Measurements from ENCODE around the gene ORM1.

ORM1 gene

GRCh38 chr9:114366334-114367128, 43.6 kb downstream of the ORM1 start:
- Histone ChIP-seq H3K9me2 (replicated peaks; ENCODE audit: low read depth, low read length) (no peaks in the 10 kb centered on the region), H3K36me3 (ENCODE audit: insufficient read depth, low read length) (peaks cover 86% of the 10 kb centered on the region; the same call in 1 of the 2 replicates), H4K20me1 (ENCODE audit: insufficient read depth, low read length, poor library complexity, severe bottlenecking) (no peaks in the 10 kb centered on the region), H3K4me2 (ENCODE audit: low read depth, low read length, poor library complexity, severe bottlenecking) (no peak overlapping the region), H3K9ac (ENCODE audit: low read depth, low read length, poor library complexity, severe bottlenecking) (no peak overlapping the region), H3K4me1 (ENCODE audit: insufficient read depth, low read length, poor library complexity, severe bottlenecking) (peaks cover 35% of the 10 kb centered on the region), H3K4me3 (ENCODE audit: low read length, poor library complexity, severe bottlenecking) (no peak overlapping the region), H3K79me2 (ENCODE audit: insufficient read depth, low read length) (peaks cover 32% of the 10 kb centered on the region), H3K27me3 (ENCODE audit: insufficient read depth, low read length, poor library complexity, severe bottlenecking) (no peaks in the 10 kb centered on the region), H2AFZ (ENCODE audit: low read length) (no peak overlapping the region), H3F3A (ENCODE audit: low read depth) (no peaks in the 10 kb centered on the region), H3K9me3 (ENCODE audit: insufficient read depth, low read depth, low read length) (no peaks in the 10 kb centered on the region)
- TF ChIP-seq EZH2phosphoT487 (IDR thresholded peaks at IDR 0.05; ENCODE audit: borderline replicate concordance) (no peak), CTCF (conservative IDR thresholded peaks at IDR 0.05; ENCODE audit: low read length) (no peak)

GRCh38 chr9:114367366-114367765, 44.5 kb downstream of the ORM1 start:
- Histone ChIP-seq H3K4me1 (ENCODE audit: insufficient read depth, low read length, poor library complexity, severe bottlenecking) (peaks cover 42% of the 10 kb centered on the region), H3K36me3 (ENCODE audit: insufficient read depth, low read length) (peaks cover 78% of the 10 kb centered on the region; the same call in 1 of the 2 replicates), H3K4me2 (ENCODE audit: low read depth, low read length, poor library complexity, severe bottlenecking) (no peak overlapping the region), H3K4me3 (ENCODE audit: low read length, poor library complexity, severe bottlenecking) (no peak overlapping the region), H2AFZ (ENCODE audit: low read length) (no peak overlapping the region), H3K27me3 (ENCODE audit: insufficient read depth, low read length, poor library complexity, severe bottlenecking) (no peaks in the 10 kb centered on the region), H3F3A (ENCODE audit: low read depth) (no peaks in the 10 kb centered on the region), H3K9ac (ENCODE audit: low read depth, low read length, poor library complexity, severe bottlenecking) (no peak overlapping the region), H4K20me1 (ENCODE audit: insufficient read depth, low read length, poor library complexity, severe bottlenecking) (no peaks in the 10 kb centered on the region), H3K9me3 (ENCODE audit: insufficient read depth, low read depth, low read length) (no peaks in the 10 kb centered on the region), H3K9me2 (replicated peaks; ENCODE audit: low read depth, low read length) (no peaks in the 10 kb centered on the region), H3K79me2 (ENCODE audit: insufficient read depth, low read length) (peaks cover 32% of the 10 kb centered on the region)
- TF ChIP-seq EZH2phosphoT487 (IDR thresholded peaks at IDR 0.05; ENCODE audit: borderline replicate concordance) (no peak), CTCF (conservative IDR thresholded peaks at IDR 0.05; ENCODE audit: low read length) (no peak)

GRCh38 chr9:114367772-114368569, 45.1 kb downstream of the ORM1 start:
- Histone ChIP-seq H3F3A (ENCODE audit: low read depth) (peaks cover 4% of the 10 kb centered on the region; the same call in 1 of the 2 replicates), H4K20me1 (ENCODE audit: insufficient read depth, low read length, poor library complexity, severe bottlenecking) (no peaks in the 10 kb centered on the region), H3K36me3 (ENCODE audit: insufficient read depth, low read length) (peaks cover 71% of the 10 kb centered on the region; the same call in 1 of the 2 replicates), H3K4me3 (ENCODE audit: low read length, poor library complexity, severe bottlenecking) (no peak overlapping the region), H3K9ac (ENCODE audit: low read depth, low read length, poor library complexity, severe bottlenecking) (no peak overlapping the region), H3K9me3 (ENCODE audit: insufficient read depth, low read depth, low read length) (no peaks in the 10 kb centered on the region), H3K27me3 (ENCODE audit: insufficient read depth, low read length, poor library complexity, severe bottlenecking) (no peaks in the 10 kb centered on the region), H3K4me1 (ENCODE audit: insufficient read depth, low read length, poor library complexity, severe bottlenecking) (peaks cover 47% of the 10 kb centered on the region), H3K9me2 (replicated peaks; ENCODE audit: low read depth, low read length) (no peaks in the 10 kb centered on the region), H3K79me2 (ENCODE audit: insufficient read depth, low read length) (peaks cover 32% of the 10 kb centered on the region), H3K4me2 (ENCODE audit: low read depth, low read length, poor library complexity, severe bottlenecking) (no peak overlapping the region), H2AFZ (ENCODE audit: low read length) (no peak overlapping the region)
- TF ChIP-seq EZH2phosphoT487 (IDR thresholded peaks at IDR 0.05; ENCODE audit: borderline replicate concordance) (no peak), CTCF (conservative IDR thresholded peaks at IDR 0.05; ENCODE audit: low read length) (no peak)
